Spleen (tissue), 11 donors: ENCODE results near the gene LIMS3. TPM values are rescaled to one million over a fixed set of nuclear protein-coding genes. Genes with fewer than 3 reads are reported as not detected.
"Not testable (repeated sequence)": the region's sequence is repeated elsewhere in the genome, so short reads cannot be mapped to it uniquely, and the experiment has no call there.

ENCODE experiments used
- DNase-seq: peaks from one replicate; pipeline ENCODE4 v3.0.0-alpha.2; 2020
- H3K27ac ChIP-seq, 8 donors: fragments of 200-600 bp; sonication (generic) in 7 of 8; 1 replicate in 4 of 8; 2 replicates in 4 of 8; pipeline versions ENCODE4 v1.5.0 to v1.8.0; 2016 to 2021; ENCODE audit warnings: inconsistent platforms in 4 of 8, mild to moderate bottlenecking in 4 of 8, moderate library complexity in 1 of 8
- H3K27me3 ChIP-seq, 7 donors: fragments of 200-600 bp; sonication (generic) in 6 of 7; replicated peaks in 1 of 7; 1 replicate in 4 of 7; 2 replicates in 3 of 7; pipeline versions ENCODE4 v1.5.0 to v1.8.0; 2016 to 2021; ENCODE audit warnings: inconsistent platforms in 3 of 7, mild to moderate bottlenecking in 1 of 7
- H3K36me3 ChIP-seq, 6 donors: fragments of 200-600 bp; sonication (generic) in 5 of 6; 1 replicate in 4 of 6; 2 replicates in 2 of 6; pipeline versions ENCODE4 v1.5.0 to v1.8.0; 2016 to 2021; ENCODE audit warnings: inconsistent platforms in 2 of 6
- H3K4me1 ChIP-seq, 6 donors: fragments of 200-600 bp; sonication (generic) in 5 of 6; 1 replicate in 3 of 6; 2 replicates in 3 of 6; pipeline versions ENCODE4 v1.5.0 to v1.8.0; 2016 to 2021; ENCODE audit warnings: inconsistent platforms in 3 of 6
- H3K4me3 ChIP-seq, 8 donors: fragments of 200-600 bp; sonication (generic) in 7 of 8; 1 replicate in 4 of 8; 2 replicates in 4 of 8; pipeline versions ENCODE4 v1.5.0 to v1.8.0; 2016 to 2021; ENCODE audit warnings: inconsistent platforms in 4 of 8, mild to moderate bottlenecking in 4 of 8, moderate library complexity in 2 of 8
- H3K9me3 ChIP-seq, 8 donors: fragments of 200-600 bp; sonication (generic) in 7 of 8; 1 replicate in 4 of 8; 2 replicates in 4 of 8; pipeline versions ENCODE4 v1.5.0 to v1.8.0; 2016 to 2021; ENCODE audit warnings: inconsistent platforms in 4 of 8
- WGBS, 5 donors: extraction: QIAGEN DNeasy Blood & Tissue Kit in 3 of 5; methylation state at CpG; one replicate each; pipeline versions ENCODE4 v1.1.5 to v1.1.7; 2013 to 2018; 5-methylcytosine and 5-hydroxymethylcytosine counted together
- intact Hi-C: fragments of 100-400 bp; cut with DNase I; formaldehyde crosslinking; loops from one replicate; pipeline ENCODE4 v1.15.0; 2023; ENCODE audit warnings: low total_unique reads
- polyA plus RNA-seq, 3 donors: library from polyadenylated mRNA; stranded (reverse); fragments of 200-250 nt; gene quantifications; one replicate each; pipeline ENCODE4 v1.2.1, GENCODE V29; 2013
- total RNA-seq, 7 donors: library from RNA; depleted of rRNA in 3 of 7; stranded (reverse); fragments of >200 nt in 3 of 7; fragmentation: NEBNext Ultra II Directional in 4 of 7; extraction: Animal tissue kit (Norgen Biotek cat#: 25700) in 4 of 7; gene quantifications; one replicate each; pipeline versions ENCODE4 v1.1.0 to v1.2.1, GENCODE V29; 2016 to 2021
- donor health status: healthy with polysubstance abuse.
- donor health status: DM: no; HTN: no; CAD: no; lungs with moderate emphysema.
- donor health status: DM: no; HTN: no; CAD: no.
- donor health status: Bipolar disorder and iron deficiency.
- donor health status: healthy.
- donor health status: DM: no; HTN: no; CAD: no.
- donor health status: DM: yes; HTN: yes; CAD: no.

The LIMS3 gene
- total and polyA plus RNA-seq, 10 donors = 0.42 to 3.5 (median 1.4) TPM

DNA sequence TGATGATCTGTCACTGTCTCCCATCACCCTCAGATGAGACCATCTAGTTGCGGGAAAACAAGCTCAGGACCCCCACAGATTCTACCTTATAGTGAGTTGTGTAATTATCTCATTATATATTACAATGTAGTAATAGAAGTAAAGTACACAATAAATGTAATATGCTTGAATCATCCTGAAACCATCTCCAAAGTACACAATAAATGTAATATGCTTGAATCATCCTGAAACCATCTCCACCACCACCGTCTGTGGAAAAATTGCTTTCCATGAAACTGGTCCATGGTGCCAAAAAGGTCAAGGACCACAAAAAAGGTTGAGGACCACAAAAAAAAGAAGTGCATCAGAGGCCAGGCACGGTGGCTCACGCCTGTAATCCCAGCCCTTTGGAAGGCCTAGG is 29.3 kb downstream of the LIMS3 start:
- no CpG with 5 or more reads among the region's 4 CpGs for WGBS, 5 donors

DNA sequence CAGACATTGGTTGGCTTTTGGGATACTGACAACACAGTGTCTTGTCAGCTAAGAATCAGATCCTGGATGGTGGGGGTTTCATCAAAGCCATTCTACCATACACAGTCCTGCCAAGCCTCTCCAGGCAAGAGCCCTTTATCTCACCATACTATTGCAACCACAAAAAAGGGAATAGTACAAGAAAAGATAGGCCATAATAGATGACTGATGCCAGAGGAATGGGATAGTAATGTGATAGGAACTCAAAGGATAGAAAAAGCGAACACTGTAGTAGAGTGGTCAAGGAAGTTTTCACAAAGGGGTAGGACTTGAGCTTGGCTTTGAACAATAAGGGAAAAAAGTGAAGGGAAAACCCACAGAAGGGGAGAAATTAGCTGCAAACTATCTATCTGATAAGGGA is 30.7 kb downstream of the LIMS3 start:
- H3K4me3 ChIP-seq, intact Hi-C loops, DNase-seq, H3K27me3 ChIP-seq, H3K9me3 ChIP-seq, H3K27ac ChIP-seq, H3K4me1 ChIP-seq, H3K36me3 ChIP-seq: not testable (repeated sequence)
- WGBS, 5 donors = no CpG with 5 or more reads among the region's 1 CpG

More for the DNA sequence above, 29.3 kb downstream of the LIMS3 start:
- H3K27me3 ChIP-seq, H3K27ac ChIP-seq, H3K36me3 ChIP-seq, H3K4me3 ChIP-seq, intact Hi-C loops, DNase-seq, H3K4me1 ChIP-seq, H3K9me3 ChIP-seq: not testable (repeated sequence)

DNA sequence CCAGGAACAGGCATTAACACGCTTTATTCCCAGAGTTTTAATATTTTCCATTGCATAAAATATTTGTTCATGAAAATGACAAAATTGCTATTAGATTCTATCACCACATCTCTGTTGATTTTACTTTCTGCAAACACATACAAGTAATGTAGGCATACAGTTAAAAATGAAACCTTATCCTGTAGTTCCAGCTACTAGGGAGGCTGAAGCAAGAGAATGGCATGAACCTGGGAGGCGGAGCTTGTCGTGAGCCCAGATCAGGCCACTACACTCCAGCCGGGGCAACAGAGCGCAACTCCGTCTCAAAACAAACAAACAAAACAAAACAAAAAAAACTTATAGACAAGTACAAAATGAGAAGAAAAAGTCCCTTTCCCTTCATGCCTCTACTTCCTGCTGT is 38.0 kb downstream of the LIMS3 start:
- H3K4me3 ChIP-seq, H3K27me3 ChIP-seq, H3K27ac ChIP-seq, intact Hi-C loops, H3K36me3 ChIP-seq, H3K9me3 ChIP-seq, H3K4me1 ChIP-seq, DNase-seq: not testable (repeated sequence)
- WGBS, 5 donors = no CpG with 5 or more reads among the region's 6 CpGs

DNA sequence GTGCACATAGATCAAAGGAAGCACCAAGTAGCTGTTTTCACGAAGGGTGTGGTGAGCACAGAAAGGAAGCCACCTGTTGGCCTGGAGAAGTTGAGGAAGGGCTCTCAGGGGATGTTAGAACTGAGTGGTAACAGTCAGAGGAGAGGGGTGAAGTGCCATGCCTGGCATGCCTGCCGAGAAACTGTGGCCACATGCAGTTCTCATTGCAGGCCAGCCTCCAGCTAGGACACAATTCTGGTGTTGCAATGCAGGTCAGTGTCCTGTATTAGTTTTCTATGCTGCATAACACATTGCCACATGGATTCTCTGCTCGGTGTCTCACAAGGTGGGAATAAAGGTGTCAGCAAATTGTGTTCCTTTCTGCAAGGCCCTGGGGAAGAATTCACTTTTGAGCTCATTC is 46.9 kb downstream of the LIMS3 start:
- WGBS, 5 donors = no CpG with 5 or more reads among the region's 3 CpGs
- H3K27ac ChIP-seq = not testable (repeated sequence)

DNA sequence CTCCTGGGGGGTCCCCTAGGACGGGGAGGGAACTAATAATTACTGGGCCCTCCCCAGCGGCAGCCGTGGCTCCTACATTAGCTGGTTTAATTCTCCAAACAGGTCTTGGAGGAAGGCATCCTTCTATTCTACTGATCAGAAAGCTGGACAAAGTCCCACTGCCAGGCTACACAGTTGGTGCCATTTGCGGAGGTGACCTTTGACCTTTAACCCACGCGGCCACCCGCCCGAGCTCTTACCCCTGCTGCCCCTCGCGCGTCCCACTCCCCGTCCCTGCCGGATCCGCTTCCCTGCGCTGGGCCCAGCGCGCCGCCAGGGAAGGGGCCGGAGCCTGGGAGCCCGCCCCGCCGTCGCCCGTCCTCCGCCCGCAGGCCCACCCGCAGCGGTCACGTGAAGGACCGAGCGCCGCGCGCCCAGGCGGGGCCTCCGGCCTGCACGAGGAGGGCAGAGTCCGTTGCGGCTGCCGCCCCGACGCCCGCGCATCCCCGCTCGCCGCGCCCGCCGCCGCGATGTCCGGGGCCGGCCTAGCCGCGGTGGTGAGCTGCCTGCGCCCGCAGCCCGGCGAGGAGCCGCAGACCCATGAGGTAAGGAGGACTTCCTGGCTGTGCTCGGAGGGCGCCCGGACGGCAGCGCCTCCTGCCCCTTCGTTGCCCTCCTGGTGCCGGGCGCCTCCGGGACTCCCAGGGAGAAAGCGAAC is 48.9 kb downstream of the LIMS3 start:
- intact Hi-C loops, H3K27ac ChIP-seq, H3K36me3 ChIP-seq, H3K4me1 ChIP-seq, H3K27me3 ChIP-seq, H3K4me3 ChIP-seq, DNase-seq, H3K9me3 ChIP-seq: not testable (repeated sequence)
- no CpG with 5 or more reads among the region's 71 CpGs for WGBS, 5 donors

More for the DNA sequence above, 46.9 kb downstream of the LIMS3 start:
- H3K4me3 ChIP-seq, DNase-seq, H3K27me3 ChIP-seq, H3K4me1 ChIP-seq, H3K9me3 ChIP-seq, H3K36me3 ChIP-seq, intact Hi-C loops: not testable (repeated sequence)

DNA sequence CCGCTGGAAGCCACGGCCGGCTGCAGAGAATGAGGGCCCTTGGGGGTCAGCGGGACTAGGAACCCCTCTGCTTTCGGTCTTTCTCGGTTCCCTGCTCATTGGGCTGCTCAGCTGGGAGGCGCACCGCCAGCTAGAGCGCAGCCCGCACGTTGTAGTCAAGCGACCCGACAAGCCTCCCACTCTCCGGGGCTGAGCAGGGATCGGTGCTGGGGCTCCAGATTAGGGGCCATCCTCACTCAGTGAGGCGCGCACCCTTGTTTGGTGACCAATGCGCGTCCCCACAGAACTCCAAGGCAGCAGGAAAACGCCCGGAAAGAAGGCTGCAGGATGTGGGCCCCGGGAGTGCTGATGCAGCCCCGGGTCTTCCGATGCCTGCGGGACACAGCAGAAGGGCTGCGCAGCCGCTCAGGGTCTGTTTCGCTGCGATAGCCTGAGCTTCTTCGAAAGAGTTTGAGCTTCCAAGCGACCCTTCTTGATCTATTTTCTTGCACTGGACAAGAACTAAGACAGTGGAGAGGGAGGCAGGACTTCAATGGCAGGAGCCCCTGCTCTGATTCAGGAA is 49.6 kb downstream of the LIMS3 start:
- H3K4me3 ChIP-seq, H3K36me3 ChIP-seq, H3K9me3 ChIP-seq, intact Hi-C loops, H3K27ac ChIP-seq, DNase-seq, H3K27me3 ChIP-seq, H3K4me1 ChIP-seq: not testable (repeated sequence)
- WGBS, 5 donors = no CpG with 5 or more reads among the region's 31 CpGs

DNA sequence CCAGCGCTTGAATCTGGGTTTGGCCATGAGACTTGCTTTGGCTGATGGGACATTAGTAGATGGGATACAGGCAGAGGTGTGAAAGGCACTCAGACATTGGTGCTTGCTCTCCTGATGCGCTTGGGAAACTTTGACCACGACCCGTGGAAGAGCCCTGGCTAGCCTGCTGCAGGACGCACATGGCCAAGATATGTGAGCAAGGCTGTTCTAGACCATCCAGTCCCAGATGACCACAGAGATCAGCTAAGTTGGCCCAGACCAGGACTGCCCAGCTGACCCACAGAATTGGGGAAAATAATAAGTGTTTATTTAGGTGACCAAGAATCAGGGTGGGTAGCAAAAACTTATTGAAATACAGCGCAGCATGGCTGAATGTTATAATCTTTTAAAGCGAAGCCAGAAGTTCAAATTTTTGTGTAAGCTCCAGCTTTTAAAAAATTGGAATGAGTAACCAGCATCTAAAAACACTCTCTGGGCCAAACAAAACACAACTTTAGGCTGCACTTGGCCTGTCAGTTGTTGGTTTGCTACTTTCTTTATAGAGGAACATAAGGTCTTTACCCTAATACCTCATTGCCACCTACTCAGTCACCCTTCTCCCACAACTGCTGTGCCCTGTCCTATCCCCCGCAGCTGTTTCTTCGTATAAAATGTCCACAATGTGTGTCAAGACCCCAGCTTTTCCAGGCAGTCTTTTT is 51.8 kb downstream of the LIMS3 start:
- not testable (repeated sequence) for H3K4me1 ChIP-seq

DNA sequence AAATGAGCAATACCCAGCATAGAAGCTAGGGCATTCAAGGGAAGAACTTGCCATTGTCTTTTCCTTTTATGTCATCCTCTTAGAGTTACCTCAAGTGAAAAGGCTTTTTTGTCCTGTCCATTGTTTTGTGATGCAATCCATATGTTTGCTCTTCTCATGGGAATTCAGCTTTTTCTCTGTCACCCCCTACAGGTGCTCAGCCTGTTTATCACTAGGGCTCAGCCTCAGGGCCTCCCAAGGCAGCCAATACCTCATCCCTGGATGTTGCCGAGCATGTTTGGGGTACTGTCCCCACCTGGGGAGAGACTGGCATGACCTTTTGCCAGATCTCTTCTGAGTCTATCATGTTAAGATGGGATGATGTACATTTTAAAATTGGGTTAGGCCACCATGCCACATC is 65.5 kb downstream of the LIMS3 start:
- intact Hi-C loops, H3K27ac ChIP-seq, H3K36me3 ChIP-seq, H3K4me3 ChIP-seq, H3K4me1 ChIP-seq, H3K9me3 ChIP-seq, H3K27me3 ChIP-seq, DNase-seq: not testable (repeated sequence)
- no CpG with 5 or more reads among the region's 1 CpG for WGBS, 5 donors

More for the DNA sequence above, 51.8 kb downstream of the LIMS3 start:
- DNase-seq, H3K4me3 ChIP-seq, H3K9me3 ChIP-seq, intact Hi-C loops, H3K36me3 ChIP-seq, H3K27me3 ChIP-seq, H3K27ac ChIP-seq: not testable (repeated sequence)
- no CpG with 5 or more reads among the region's 9 CpGs for WGBS, 5 donors

DNA sequence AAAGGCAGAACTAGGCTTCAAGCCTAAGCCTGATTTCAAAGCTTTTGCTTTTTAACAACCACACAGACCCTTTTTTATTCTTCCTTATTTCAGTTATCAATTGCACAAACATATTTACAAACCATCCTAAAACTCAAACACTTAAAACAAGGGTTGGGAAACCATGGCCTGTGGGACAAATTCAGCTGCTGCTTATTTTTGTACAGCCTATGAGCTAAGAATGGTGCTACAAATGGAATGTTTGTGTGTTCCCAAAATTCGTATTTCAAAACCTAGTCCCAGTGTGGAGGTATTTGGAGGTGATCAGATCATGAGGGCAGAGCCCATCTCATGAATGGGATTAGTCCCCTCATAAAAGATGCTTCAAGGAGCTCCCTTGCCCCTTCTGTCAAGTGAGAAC is 67.0 kb downstream of the LIMS3 start:
- H3K4me1 ChIP-seq, H3K27ac ChIP-seq, H3K27me3 ChIP-seq, H3K4me3 ChIP-seq, H3K9me3 ChIP-seq, intact Hi-C loops, DNase-seq, H3K36me3 ChIP-seq: not testable (repeated sequence)
- WGBS, 5 donors = no CpG with 5 or more reads among the region's 1 CpG

DNA sequence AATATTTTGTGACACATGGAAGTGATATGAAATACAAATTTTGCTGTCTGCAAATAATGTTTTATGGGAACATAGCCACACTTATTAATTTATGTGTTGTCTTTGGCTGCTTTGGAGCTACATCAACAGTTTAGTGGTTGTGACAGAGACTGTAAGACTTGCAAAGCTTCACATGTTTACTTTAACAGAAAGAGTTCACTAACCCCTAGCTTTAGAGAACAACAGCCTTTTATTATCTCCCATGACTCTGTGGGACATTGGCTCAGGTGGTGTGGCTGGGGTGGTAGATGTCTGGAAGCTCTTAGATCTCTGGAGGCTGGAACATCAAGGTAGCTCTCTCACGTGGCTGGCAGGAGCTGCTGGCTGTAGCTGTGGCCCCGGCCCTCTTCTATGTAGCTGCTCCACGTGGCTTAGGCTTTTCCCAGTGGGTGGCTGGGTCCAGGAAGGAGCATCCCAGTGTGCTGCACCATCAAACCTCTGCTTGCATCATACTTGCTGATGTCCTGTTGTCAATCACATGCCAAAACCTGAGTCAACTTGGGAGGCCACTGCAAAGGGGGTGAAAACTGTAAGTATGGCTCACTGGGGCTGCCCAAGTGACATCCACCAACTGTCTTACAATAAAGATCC is 67.7 kb downstream of the LIMS3 start:
- H3K36me3 ChIP-seq, H3K27ac ChIP-seq, H3K4me3 ChIP-seq, H3K9me3 ChIP-seq, H3K27me3 ChIP-seq, DNase-seq, H3K4me1 ChIP-seq, intact Hi-C loops: not testable (repeated sequence)
- no CpG with 5 or more reads among the region's 3 CpGs for WGBS, 5 donors

DNA sequence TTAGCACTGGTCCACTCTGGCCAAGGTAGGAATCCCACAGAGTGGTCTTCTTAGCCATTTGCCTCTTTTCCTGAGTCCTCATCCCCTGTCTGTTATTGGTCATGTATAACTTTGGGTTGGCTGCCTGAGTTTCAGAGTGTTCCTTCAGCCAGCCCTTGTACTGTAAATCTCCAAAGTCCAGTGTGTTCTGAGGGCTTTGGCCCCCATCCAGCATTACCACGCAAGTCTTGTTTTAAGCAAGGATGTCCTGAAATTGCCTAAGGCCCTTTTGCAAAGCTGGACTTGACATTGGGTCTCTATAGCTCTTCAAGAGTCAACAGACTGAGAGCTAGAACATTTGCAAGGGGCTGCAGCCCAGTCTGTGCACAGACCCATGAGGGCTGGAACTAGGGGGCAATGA is 68.4 kb downstream of the LIMS3 start:
- H3K4me3 ChIP-seq, H3K27ac ChIP-seq, intact Hi-C loops, H3K27me3 ChIP-seq, H3K4me1 ChIP-seq, H3K9me3 ChIP-seq, H3K36me3 ChIP-seq, DNase-seq: not testable (repeated sequence)
- WGBS, 5 donors = no CpG with 5 or more reads among the region's 1 CpG
